H1 (cell line): Measurements from ENCODE around the gene ARID1B. TPM values are rescaled to one million over a fixed set of nuclear protein-coding genes. Genes with fewer than 3 reads are reported as not detected.

ENCODE experiments used
- CTCF ChIA-PET: fragments of 300-600 bp; sonication (Branson Sonifier 250); formaldehyde crosslinking; loops from one replicate; lab custom pipeline; 2021; ENCODE audit not compliant: partially characterized antibody; lab: Charles Lee
- POLR2A ChIA-PET: fragments of 300-600 bp; sonication (Branson Sonifier 250); formaldehyde crosslinking; loops from one replicate; lab custom pipeline; 2021; ENCODE audit warnings: inconsistent platforms; ENCODE audit not compliant: partially characterized antibody; lab: Charles Lee
- DNase-seq, 2 experiments: peaks; one replicate each; pipeline versions ENCODE4 v3.0.0 to v3.0.0-alpha.2; 2010 to 2022; ENCODE audit warnings: low spot score in 2 of 2, low read depth in 1 of 2, mixed read lengths in 1 of 2
- FAIRE-seq: peaks from 2 replicates; lab custom pipeline; 2011; peaks lifted over from hg19 to GRCh38; lab: Jason Lieb, UNC
- H2AFZ ChIP-seq: 2 replicates; pipeline ENCODE4 v1.8.1; 2012; ENCODE audit warnings: low read length, inconsistent platforms
- H2AK5ac ChIP-seq: 2 replicates; pipeline ENCODE4 v1.6.1; 2013; ENCODE audit warnings: low read depth, low read length
- H2BK120ac ChIP-seq: replicated peaks from 2 replicates; pipeline ENCODE3; 2013; ENCODE audit warnings: low read depth, low read length, inconsistent platforms
- H2BK12ac ChIP-seq: 2 replicates; pipeline ENCODE4 v1.6.1; 2013; ENCODE audit warnings: low read depth, low read length
- H2BK15ac ChIP-seq: 2 replicates; pipeline ENCODE4 v1.6.1; 2013; ENCODE audit warnings: low read length
- H2BK20ac ChIP-seq: 2 replicates; pipeline ENCODE4 v1.6.1; 2013; ENCODE audit warnings: low read length
- H2BK5ac ChIP-seq: 2 replicates; pipeline ENCODE4 v1.6.1; 2013; ENCODE audit warnings: low read depth, low read length
- H3K14ac ChIP-seq: 2 replicates; pipeline ENCODE4 v1.6.1; 2013; ENCODE audit warnings: inconsistent platforms; ENCODE audit not compliant: insufficient read length
- H3K18ac ChIP-seq: 2 replicates; pipeline ENCODE4 v1.6.1; 2013; ENCODE audit warnings: low read length; ENCODE audit errors: extremely low read depth
- H3K23ac ChIP-seq: 2 replicates; pipeline ENCODE4 v1.6.1; 2013; ENCODE audit warnings: inconsistent platforms; ENCODE audit not compliant: insufficient read length
- H3K23me2 ChIP-seq: 2 replicates; pipeline ENCODE4 v1.6.1; 2013; ENCODE audit warnings: low read depth, low read length
- H3K27ac ChIP-seq: 2 replicates; pipeline ENCODE4 v1.6.1; 2011; ENCODE audit warnings: low read depth, low read length, inconsistent platforms
- H3K27me3 ChIP-seq, 4 experiments: replicated peaks in 1 of 4; 1 replicate in 1 of 4; 2 replicates in 3 of 4; pipeline versions ENCODE4 v1.6.1 to v1.8.1; 2011 to 2013; ENCODE audit warnings: low read length in 3 of 4, mild to moderate bottlenecking in 3 of 4, inconsistent platforms in 2 of 4, mixed read lengths in 2 of 4, moderate library complexity in 1 of 4; ENCODE audit not compliant: control insufficient read depth in 3 of 4, insufficient read depth in 3 of 4; ENCODE audit errors: extremely low read depth in 1 of 4
- H3K36me3 ChIP-seq, 4 experiments: 2 replicates each; pipeline versions ENCODE4 v1.6.1 to v1.8.1; 2011 to 2013; ENCODE audit warnings: mild to moderate bottlenecking in 4 of 4, low read length in 3 of 4, moderate library complexity in 2 of 4, control low read depth in 1 of 4, inconsistent platforms in 1 of 4; ENCODE audit not compliant: insufficient read depth in 4 of 4, control insufficient read depth in 2 of 4
- H3K4ac ChIP-seq: replicated peaks from 2 replicates; pipeline ENCODE3; 2013; ENCODE audit warnings: low read length, low read depth, mixed read lengths, inconsistent platforms; ENCODE audit not compliant: insufficient read length
- H3K4me1 ChIP-seq, 4 experiments: replicated peaks in 1 of 4; 1 replicate in 1 of 4; 2 replicates in 3 of 4; pipeline versions ENCODE4 v1.6.1 to v1.8.1; 2011 to 2013; ENCODE audit warnings: low read length in 3 of 4, inconsistent platforms in 2 of 4, mixed read lengths in 1 of 4; ENCODE audit not compliant: insufficient read depth in 4 of 4, control insufficient read depth in 3 of 4
- H3K4me2 ChIP-seq, 2 experiments: 2 replicates each; pipeline versions ENCODE4 v1.6.1 to v1.8.1; 2011 to 2013; ENCODE audit warnings: low read depth in 2 of 2, low read length in 2 of 2, control low read depth in 1 of 2, inconsistent platforms in 1 of 2, mild to moderate bottlenecking in 1 of 2; ENCODE audit not compliant: insufficient read depth in 1 of 2
- H3K4me3 ChIP-seq, 4 experiments: fragments of 200-600, 300-600 bp in 1 of 4; sonication (generic), shearing (Covaris generic), sonication (Bioruptor Twin) in 1 of 4; 2 replicates each; pipeline versions ENCODE4 v1.5.1 to v1.8.1; 2011 to 2016; ENCODE audit warnings: low read length in 4 of 4, low read depth in 3 of 4, control low read depth in 2 of 4, inconsistent platforms in 2 of 4, mild to moderate bottlenecking in 2 of 4, mixed read lengths in 1 of 4, moderate library complexity in 1 of 4; ENCODE audit not compliant: insufficient read depth in 2 of 4; ENCODE audit errors: extremely low read depth in 1 of 4
- H3K56ac ChIP-seq: replicated peaks from 2 replicates; pipeline ENCODE3; 2013; ENCODE audit warnings: low read depth, mild to moderate bottlenecking, mixed read lengths, low read length, inconsistent platforms; ENCODE audit not compliant: insufficient read length
- H3K79me1 ChIP-seq: 2 replicates; pipeline ENCODE4 v1.6.1; 2013; ENCODE audit warnings: low read depth, low read length, control low read depth
- H3K79me2 ChIP-seq, 2 experiments: 2 replicates each; pipeline versions ENCODE4 v1.6.1 to v1.8.1; 2012 to 2013; ENCODE audit warnings: low read length in 2 of 2, mild to moderate bottlenecking in 2 of 2, inconsistent platforms in 1 of 2; ENCODE audit not compliant: insufficient read depth in 2 of 2, control insufficient read depth in 1 of 2
- H3K9ac ChIP-seq, 4 experiments: replicated peaks in 1 of 4; 1 replicate in 1 of 4; 2 replicates in 3 of 4; pipeline versions ENCODE4 v1.6.1 to v1.8.1; 2011 to 2013; ENCODE audit warnings: low read depth in 3 of 4, low read length in 3 of 4, control low read depth in 2 of 4, mild to moderate bottlenecking in 2 of 4, moderate library complexity in 2 of 4, inconsistent platforms in 1 of 4; ENCODE audit errors: extremely low read depth in 1 of 4
- H3K9me3 ChIP-seq, 2 experiments: 2 replicates each; pipeline versions ENCODE4 v1.6.1 to v1.8.1; 2012 to 2013; ENCODE audit warnings: mild to moderate bottlenecking in 2 of 2, moderate library complexity in 2 of 2, control low read depth in 1 of 2, inconsistent platforms in 1 of 2, low read depth in 1 of 2, low read length in 1 of 2, mixed read lengths in 1 of 2; ENCODE audit not compliant: insufficient read depth in 2 of 2
- H4K20me1 ChIP-seq, 2 experiments: replicated peaks in 1 of 2; 2 replicates each; pipeline versions ENCODE3 to v1.8.1; 2011 to 2013; ENCODE audit warnings: inconsistent platforms in 2 of 2, low read length in 2 of 2, mild to moderate bottlenecking in 1 of 2; ENCODE audit not compliant: insufficient read depth in 2 of 2, control insufficient read depth in 1 of 2
- H4K5ac ChIP-seq: 2 replicates; pipeline ENCODE4 v1.6.1; 2013; ENCODE audit warnings: low read length, low read depth, mixed read lengths, inconsistent platforms; ENCODE audit not compliant: insufficient read length
- H4K8ac ChIP-seq: 2 replicates; pipeline ENCODE4 v1.8.0; 2013; ENCODE audit warnings: mild to moderate bottlenecking, moderate library complexity, low read length, inconsistent platforms; ENCODE audit not compliant: insufficient read depth; ENCODE audit errors: extremely low read depth
- H4K91ac ChIP-seq: replicated peaks from 2 replicates; pipeline ENCODE3; 2013; ENCODE audit warnings: low read length, mixed read lengths, inconsistent platforms; ENCODE audit not compliant: insufficient read length
- BCL11A ChIP-seq, 2 experiments: IDR thresholded peaks; one replicate each; pipeline ENCODE4 v1.6.1; 2011; ENCODE audit warnings: low read depth in 2 of 2, low read length in 2 of 2, mild to moderate bottlenecking in 2 of 2
- GABPA ChIP-seq: IDR thresholded peaks from 2 replicates; pipeline ENCODE4 v1.6.1; 2011; ENCODE audit warnings: mild to moderate bottlenecking, low read length, moderate library complexity, borderline replicate concordance; ENCODE audit not compliant: insufficient read depth
- JUN ChIP-seq: IDR thresholded peaks from 2 replicates; pipeline ENCODE4 v1.6.1; 2011; ENCODE audit warnings: low read depth, mild to moderate bottlenecking, improper control_type of control experiment, low read length
- JUND ChIP-seq: IDR thresholded peaks from 2 replicates; pipeline ENCODE4 v1.6.1; 2011; ENCODE audit warnings: mild to moderate bottlenecking, improper control_type of control experiment, low read length
- KDM4A ChIP-seq: IDR thresholded peaks from one replicate; pipeline ENCODE4 v1.7.1; 2012; ENCODE audit warnings: low read depth, mild to moderate bottlenecking, moderate library complexity, low read length, inconsistent platforms; ENCODE audit not compliant: severe bottlenecking
- NANOG ChIP-seq: IDR thresholded peaks from 2 replicates; pipeline ENCODE4 v1.6.1; 2011; ENCODE audit warnings: low read length, low read depth, mild to moderate bottlenecking, inconsistent platforms; ENCODE audit not compliant: insufficient read depth, poor library complexity, severe bottlenecking
- PHF8 ChIP-seq: fragments of 200-600 bp; sonication (generic); conservative IDR thresholded peaks from 2 replicates; pipeline ENCODE4 v1.7.1; 2012; ENCODE audit warnings: low read depth, mild to moderate bottlenecking, inconsistent platforms, low read length, moderate library complexity
- POLR2AphosphoS5 ChIP-seq: IDR thresholded peaks from 2 replicates; pipeline ENCODE4 v1.6.1; 2011; ENCODE audit warnings: low read depth, low read length
- TAF1 ChIP-seq: IDR thresholded peaks from 2 replicates; pipeline ENCODE4 v1.6.1; 2011; ENCODE audit warnings: mild to moderate bottlenecking, low read depth, low read length
- WGBS, 2 experiments: shearing (Covaris generic) in 1 of 2; methylation state at CpG; one replicate each; pipeline versions ENCODE4 v1.1.6 to v1.1.7; 2013 to 2015; ENCODE audit warnings: low lambda C conversion rate in 2 of 2, mixed read lengths in 2 of 2, inconsistent platforms in 1 of 2, low coverage in 1 of 2, missing lambda C conversion rate in 1 of 2; ENCODE audit not compliant: insufficient replicate concordance in 2 of 2, insufficient coverage in 1 of 2, insufficient read length in 1 of 2; ENCODE audit errors: extremely low coverage in 1 of 2, missing lambda C conversion rate in 1 of 2; 5-methylcytosine and 5-hydroxymethylcytosine counted together
- polyA plus RNA-seq, 7 experiments: library from polyadenylated mRNA; depleted of rRNA in 3 of 7; stranded (reverse) in 5 of 7; unstranded in 2 of 7; fragments of >200 nt in 5 of 7; fragments of 200-250 nt in 2 of 7; gene quantifications; 1 replicate in 5 of 7; 2 replicates in 1 of 7; 4 replicates in 1 of 7; pipeline versions ENCODE4 v1.2.1 to v1.2.3, GENCODE V29; 2011 to 2013; ENCODE audit warnings: missing spikeins in 2 of 7, mixed read lengths in 2 of 7
- total RNA-seq: library from RNA; stranded (reverse); fragmentation: NEBNext Ultra II Directional; extraction: Animal tissue kit (Norgen Biotek cat#: 25700); gene quantifications from 2 replicates; pipeline ENCODE4 v1.2.1, GENCODE V29; 2021

The ARID1B gene
- total and polyA plus RNA-seq, 2 of the 8 experiments (the other 6 are each of a cell fraction or from before 2014, with no cell fraction given) = 24.3 to 70.3 TPM

DNA sequence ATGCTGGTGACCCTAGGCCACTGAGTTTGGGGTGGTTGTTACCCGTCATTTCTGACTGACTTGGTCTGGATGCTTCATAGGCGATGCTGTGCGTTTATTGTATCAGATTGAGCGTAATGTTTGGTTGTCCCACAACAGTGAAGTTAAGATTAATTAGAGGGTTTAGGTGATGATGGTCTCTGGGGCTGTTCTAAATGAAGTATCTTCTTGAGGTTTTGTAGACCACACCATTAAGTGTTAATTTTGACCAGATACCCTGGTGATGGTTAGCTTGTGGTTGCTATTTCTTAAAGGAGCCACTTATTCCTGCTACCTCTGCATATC lies 132.8 kb downstream of the ARID1B start:
- H3K79me2 ChIP-seq = peaks cover 4 to 78% of the 10 kb centered on the region in 2 experiments
- CTCF ChIA-PET = interaction anchor here (0.6 to 2.3 kb wide), 4 partner anchors 11 to 292 kb away, joined by 3 to 7 read pairs (median 3); no protein-coding TSS in a partner anchor
- POLR2A ChIA-PET = no interaction called here
- no peak for TF ChIP-seq TAF1
- no peak for TF ChIP-seq JUN
- no peak for TF ChIP-seq GABPA
- TF ChIP-seq JUND = no peak
- no peak for TF ChIP-seq PHF8
- no peak for TF ChIP-seq BCL11A (IDR thresholded peaks at IDR 0.05; ENCODE audit: low read depth in 2 of 2, low read length in 2 of 2)
- no peak for TF ChIP-seq POLR2AphosphoS5
- no peak for TF ChIP-seq NANOG
- TF ChIP-seq KDM4A = no peak

More for the DNA sequence above, 132.8 kb downstream of the ARID1B start:
- Histone ChIP-seq H3K27me3 (no peaks in the 10 kb centered on the region), H3K4me3 (no peak overlapping the region), H3K27ac (no peak overlapping the region), H4K8ac (no peak overlapping the region), H2BK12ac (no peak overlapping the region), H4K5ac (no peak overlapping the region), H3K23me2 (no peaks in the 10 kb centered on the region; the same call in 1 of the 2 replicates), H3K4me1 (peaks cover 0 to 5% (median 2%) of the 10 kb centered on the region in 4 experiments; a peak in 3 of 7 replicates), H2BK120ac (no peak overlapping the region), H2BK20ac (no peak overlapping the region), H3K79me1 (peaks cover 5% of the 10 kb centered on the region; the same call in 1 of the 2 replicates), H3K14ac (no peak overlapping the region), H2BK15ac (no peak overlapping the region), H3K4me2 (no peak overlapping the region), H2AFZ (no peak overlapping the region), H4K20me1 (peaks cover 2 to 7% of the 10 kb centered on the region in 2 experiments), H4K91ac (no peak overlapping the region), H3K9ac (no peak overlapping the region), H3K36me3 (no peaks in the 10 kb centered on the region), H2AK5ac (no peak overlapping the region), H3K23ac (no peak overlapping the region), H3K4ac (no peak overlapping the region), H3K9me3 (no peaks in the 10 kb centered on the region), H3K56ac (no peak overlapping the region), H3K18ac (no peak overlapping the region), H2BK5ac (no peak overlapping the region)
- DNase-seq (no peak), FAIRE-seq (no peak)
- WGBS, 2 experiments = 95% methylated on average over 4 of the region's 4 CpGs; no CpG with 5 or more reads in 1 of the 2 experiments
